Upper lobe of left lung (tissue), 6 donors: ENCODE results near the gene ZSCAN26. TPM values are rescaled to one million over a fixed set of nuclear protein-coding genes. Genes with fewer than 3 reads are reported as not detected.

Source experiments
- ATAC-seq, 2 donors: fragments of 200-7000 bp; cut with Tn5 transposase; one replicate each; pipeline ENCODE4 v1.9.1; 2022; ENCODE audit warnings: mild to moderate bottlenecking in 2 of 2, moderate library complexity in 2 of 2; ENCODE audit not compliant: low FRiP score in 2 of 2
- DNase-seq, 2 donors: peaks; one replicate each; pipeline ENCODE4 v3.0.0-alpha.2; 2019 to 2020
- H3K27ac ChIP-seq, 4 donors: fragments of 200-600 bp; sonication (generic); one replicate each; pipeline ENCODE4 v1.5.1; 2016 to 2019
- H3K27me3 ChIP-seq, 4 donors: fragments of 200-600 bp; sonication (generic); one replicate each; pipeline ENCODE4 v1.5.1; 2017 to 2019
- H3K36me3 ChIP-seq, 4 donors: fragments of 200-600 bp; sonication (generic); one replicate each; pipeline ENCODE4 v1.5.1; 2016 to 2019
- H3K4me1 ChIP-seq, 4 donors: fragments of 200-600 bp; sonication (generic); one replicate each; pipeline ENCODE4 v1.5.1; 2018 to 2019
- H3K4me3 ChIP-seq, 4 donors: fragments of 200-600 bp; sonication (generic); one replicate each; pipeline ENCODE4 v1.5.1; 2017 to 2019; ENCODE audit warnings: mild to moderate bottlenecking in 2 of 4, moderate library complexity in 1 of 4
- H3K9me3 ChIP-seq, 4 donors: fragments of 200-600 bp; sonication (generic); one replicate each; pipeline ENCODE4 v1.5.1; 2018 to 2019
- CTCF ChIP-seq, 6 experiments: fragments of 450-650 bp in 4 of 6; fragments of 200-600 bp in 2 of 6; sonication (generic) in 2 of 6; IDR thresholded peaks; one replicate each; pipeline ENCODE4 v1.5.1; 2016 to 2019; ENCODE audit warnings: antibody characterized with exemption in 6 of 6
- EP300 ChIP-seq, 4 donors: sonication (generic); formaldehyde crosslinking; IDR thresholded peaks; one replicate each; pipeline ENCODE4 v1.5.1; 2017; ENCODE audit warnings: antibody characterized with exemption in 4 of 4, control low read depth in 2 of 4
- POLR2A ChIP-seq, 4 donors: fragments of 450-650 bp; IDR thresholded peaks; one replicate each; pipeline ENCODE4 v1.5.1; 2016 to 2017; ENCODE audit warnings: antibody characterized with exemption in 4 of 4, mild to moderate bottlenecking in 2 of 4
- POLR2AphosphoS5 ChIP-seq, 2 donors: sonication (generic); formaldehyde crosslinking; IDR thresholded peaks; one replicate each; pipeline ENCODE4 v1.5.1; 2017; ENCODE audit warnings: antibody characterized with exemption in 2 of 2
- WGBS, 2 donors: methylation state at CpG; one replicate each; pipeline ENCODE4 v1.1.5; 2017 to 2018; 5-methylcytosine and 5-hydroxymethylcytosine counted together
- total RNA-seq, 6 donors: library from RNA; depleted of rRNA in 4 of 6; stranded (reverse); fragments of >200 nt in 4 of 6; gene quantifications; one replicate each; pipeline versions ENCODE4 v1.1.0 to v1.2.1, GENCODE V29; 2016 to 2021
- donor health status: DM: no; HTN: no; CAD: no; lungs with moderate emphysema.
- donor health status: DM: no; HTN: yes; CAD: no; lungs with severe emphysema.

The ZSCAN26 gene
- total RNA-seq, 6 donors from 2014 or later = 9.1 to 24.1 (median 11.4) TPM

- ATAC-seq (no peak), DNase-seq (no peak)
- Histone ChIP-seq H3K36me3 (peaks cover 13 to 50% (median 32%) of the 10 kb centered on the region in 4 donors), H3K27ac (no peak overlapping the region), H3K4me3 (no peak overlapping the region), H3K9me3 (no peaks in the 10 kb centered on the region), H3K27me3 (no peaks in the 10 kb centered on the region), H3K4me1 (peaks cover 0 to 5% (median 2%) of the 10 kb centered on the region in 4 donors)
- WGBS, 2 donors = 94 to 95% methylated on average over 6 of the region's 6 CpGs
- TF ChIP-seq EP300 (IDR thresholded peaks at IDR 0.05) (no peak), CTCF (IDR thresholded peaks at IDR 0.05) (no peak), POLR2A (IDR thresholded peaks at IDR 0.05) (no peak), POLR2AphosphoS5 (IDR thresholded peaks at IDR 0.05) (no peak)
These were observed 21.6 kb upstream of the ZSCAN26 start for GRCh38 chr6:28245206-28245941.

GRCh38 chr6:28248916-28249315 lies 18.0 kb upstream of the ZSCAN26 start:
- WGBS, 2 donors = 59 to 67% methylated on average over 1 of the region's 1 CpG

GRCh38 chr6:28250747-28251146 lies 16.2 kb upstream of the ZSCAN26 start:
- Histone ChIP-seq H3K27me3 (no peaks in the 10 kb centered on the region), H3K9me3 (no peaks in the 10 kb centered on the region), H3K27ac (no peak overlapping the region), H3K4me3 (peak overlapping the region in 2 of 4 donors; percentile 78 to 95), H3K4me1 (peaks cover 13 to 31% (median 21%) of the 10 kb centered on the region in 4 donors), H3K36me3 (peaks cover 7 to 29% (median 18%) of the 10 kb centered on the region in 4 donors)
- no peak for DNase-seq
- WGBS, 2 donors = 67 to 72% methylated on average over 2 of the region's 2 CpGs
- TF ChIP-seq EP300 (IDR thresholded peaks at IDR 0.05) (no peak), POLR2AphosphoS5 (IDR thresholded peaks at IDR 0.05) (no peak), POLR2A (IDR thresholded peaks at IDR 0.05) (no peak), CTCF (IDR thresholded peaks at IDR 0.05) (no peak)
- no peak for ATAC-seq

More at GRCh38 chr6:28248916-28249315, 18.0 kb upstream of the ZSCAN26 start:
- Histone ChIP-seq H3K9me3 (no peaks in the 10 kb centered on the region), H3K36me3 (peaks cover 13 to 47% (median 30%) of the 10 kb centered on the region in 4 donors), H3K27ac (no peak overlapping the region), H3K4me3 (no peak overlapping the region), H3K27me3 (no peaks in the 10 kb centered on the region), H3K4me1 (peaks cover 13 to 31% (median 21%) of the 10 kb centered on the region in 4 donors)
- no peak for DNase-seq
- no peak for TF ChIP-seq POLR2AphosphoS5 (IDR thresholded peaks at IDR 0.05)
- TF ChIP-seq CTCF (IDR thresholded peaks at IDR 0.05) = no peak
- TF ChIP-seq EP300 (IDR thresholded peaks at IDR 0.05) = no peak
- no peak for TF ChIP-seq POLR2A (IDR thresholded peaks at IDR 0.05)
- ATAC-seq = no peak

- WGBS, 2 donors = 0% methylated on average over 11 to 24 of the region's 25 CpGs
- Histone ChIP-seq H3K36me3 (peaks cover 2 to 20% (median 12%) of the 10 kb centered on the region in 4 donors), H3K27me3 (no peaks in the 10 kb centered on the region), H3K4me1 (peaks cover 13 to 31% (median 21%) of the 10 kb centered on the region in 4 donors), H3K9me3 (no peaks in the 10 kb centered on the region), H3K27ac (peak overlapping the region; percentile 37 to 79 (median 64)), H3K4me3 (peak overlapping the region; percentile 59 to 95 (median 78))
- TF ChIP-seq POLR2AphosphoS5 (IDR thresholded peaks at IDR 0.05) = no peak
- TF ChIP-seq EP300 (IDR thresholded peaks at IDR 0.05) = no peak
- TF ChIP-seq POLR2A (IDR thresholded peaks at IDR 0.05) = no peak
- no peak for TF ChIP-seq CTCF (IDR thresholded peaks at IDR 0.05)
- ATAC-seq = peak; percentile 54 to 62
- DNase-seq = peak in 1 of 2 donors; percentile 85
These were observed 15.3 kb upstream of the ZSCAN26 start for GRCh38 chr6:28251661-28252008.
